Raji (cell line): ENCODE data around the gene SSU72.

Source experiments
- POLR2A ChIP-seq: IDR thresholded peaks from 2 replicates; pipeline ENCODE4 v1.6.1; 2011; ENCODE audit warnings: low read depth, low read length, control low read depth; ENCODE audit not compliant: insufficient read depth

Gene SSU72

GRCh38 chr1:1561801-1562470 is 12.7 kb downstream of the SSU72 start:
- TF ChIP-seq POLR2A: no peak

GRCh38 chr1:1560178-1560577 is 14.5 kb downstream of the SSU72 start:
- no peak for TF ChIP-seq POLR2A

- TF ChIP-seq POLR2A: no peak
These were observed 15.6 kb downstream of the SSU72 start for GRCh38 chr1:1559066-1559465.

- TF ChIP-seq POLR2A: no peak
These were observed 16.1 kb downstream of the SSU72 start for GRCh38 chr1:1558591-1558990.

GRCh38 chr1:1556505-1556904 is 18.2 kb downstream of the SSU72 start:
- no peak for TF ChIP-seq POLR2A

GRCh38 chr1:1554926-1555915 is 19.4 kb downstream of the SSU72 start:
- TF ChIP-seq POLR2A: no peak

GRCh38 chr1:1554550-1554925 is 20.1 kb downstream of the SSU72 start:
- TF ChIP-seq POLR2A: no peak

- TF ChIP-seq POLR2A: no peak
These were observed 20.7 kb downstream of the SSU72 start for GRCh38 chr1:1553821-1554494.

GRCh38 chr1:1552263-1552639 is 22.4 kb downstream of the SSU72 start:
- no peak for TF ChIP-seq POLR2A

- no peak for TF ChIP-seq POLR2A
These were observed 23.0 kb downstream of the SSU72 start for GRCh38 chr1:1551524-1552262.

GRCh38 chr1:1550591-1551432 is 23.9 kb downstream of the SSU72 start:
- TF ChIP-seq POLR2A: no peak

- no peak for TF ChIP-seq POLR2A
These were observed 24.6 kb downstream of the SSU72 start for GRCh38 chr1:1550087-1550486.

GRCh38 chr1:1548591-1548990 is 26.1 kb downstream of the SSU72 start:
- no peak for TF ChIP-seq POLR2A

- TF ChIP-seq POLR2A: no peak
These were observed 27.2 kb downstream of the SSU72 start for GRCh38 chr1:1547476-1547875.
